GM12878 (cell line): Measurements from ENCODE around the gene SLC25A36.

ENCODE experiments used
- EZH2 ChIP-seq: IDR thresholded peaks from 2 replicates; pipeline ENCODE4 v1.6.1; 2012; ENCODE audit warnings: low read depth, mild to moderate bottlenecking, control low read depth, inconsistent platforms, low read length, borderline replicate concordance; ENCODE audit not compliant: control insufficient read depth
- POLR2A ChIP-seq: IDR thresholded peaks from 2 replicates; pipeline ENCODE4 v1.6.1; 2011; ENCODE audit warnings: low read depth, mild to moderate bottlenecking, low read length
- POLR2AphosphoS5 ChIP-seq: IDR thresholded peaks from 2 replicates; pipeline ENCODE4 v1.6.1; 2011; ENCODE audit warnings: mild to moderate bottlenecking, low read length, inconsistent platforms
- POU2F2 ChIP-seq: IDR thresholded peaks from 3 replicates; pipeline ENCODE4 v1.6.1; 2011; ENCODE audit warnings: low read depth, mild to moderate bottlenecking, low read length, borderline replicate concordance
- YY1 ChIP-seq: IDR thresholded peaks from 2 replicates; pipeline ENCODE4 v1.6.1; 2011; ENCODE audit warnings: low read depth, mild to moderate bottlenecking, low read length
- ZNF384 ChIP-seq: IDR thresholded peaks from 2 replicates; pipeline ENCODE4 v1.6.1; 2012; ENCODE audit warnings: low read depth, mild to moderate bottlenecking, low read length, improper control_type of control experiment, borderline replicate concordance
- TF ChIP-seq, protein P1 (sequence below), 3 experiments: IDR thresholded peaks in 2 of 3; conservative IDR thresholded peaks in 1 of 3; 2 replicates each; pipeline ENCODE4 v1.5.1; 2011; ENCODE audit warnings: low read depth in 3 of 3, low read length in 3 of 3, mild to moderate bottlenecking in 3 of 3, control low read depth in 2 of 3, moderate library complexity in 2 of 3, inconsistent platforms in 1 of 3, mixed read lengths in 1 of 3; ENCODE audit not compliant: control insufficient read depth in 2 of 3, insufficient read depth in 1 of 3; ENCODE audit errors: extremely low read depth in 1 of 3
- TF ChIP-seq, protein P2 (sequence below): fragments of 450-650 bp; IDR thresholded peaks from 2 replicates; pipeline ENCODE4 v1.6.1; 2017; ENCODE audit warnings: mild to moderate bottlenecking, low read depth, inconsistent platforms; ENCODE audit not compliant: poor library complexity, severe bottlenecking
- TF ChIP-seq, protein P3 (sequence below): IDR thresholded peaks from 2 replicates; pipeline ENCODE4 v1.6.1; 2011; ENCODE audit warnings: low read depth, mild to moderate bottlenecking, low read length, moderate library complexity, borderline replicate concordance; ENCODE audit errors: extremely low read depth

DNA sequence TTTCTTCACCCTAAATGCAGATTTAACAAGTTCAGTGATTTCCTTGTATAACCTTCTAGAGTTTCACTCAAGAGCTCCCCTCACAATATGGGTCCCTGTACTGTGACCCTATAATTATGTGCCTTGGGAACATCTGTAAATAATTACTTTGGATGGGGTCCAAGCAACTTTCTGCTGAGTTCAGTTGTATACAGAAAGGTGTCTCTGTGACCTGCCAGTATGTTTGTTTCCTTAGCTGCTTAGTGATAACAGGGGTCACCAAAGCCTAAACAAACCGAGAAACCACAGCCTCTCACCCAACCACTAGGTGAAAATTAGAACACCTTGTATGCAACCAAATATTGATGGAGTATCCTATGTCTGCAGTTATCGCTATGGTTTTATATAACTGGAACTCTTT lies 29.8 kb upstream of the SLC25A36 start:
- TF ChIP-seq EZH2, result no peak
- no peak for TF ChIP-seq YY1
- TF ChIP-seq ZNF384, result no peak
- TF ChIP-seq, protein P1, sequence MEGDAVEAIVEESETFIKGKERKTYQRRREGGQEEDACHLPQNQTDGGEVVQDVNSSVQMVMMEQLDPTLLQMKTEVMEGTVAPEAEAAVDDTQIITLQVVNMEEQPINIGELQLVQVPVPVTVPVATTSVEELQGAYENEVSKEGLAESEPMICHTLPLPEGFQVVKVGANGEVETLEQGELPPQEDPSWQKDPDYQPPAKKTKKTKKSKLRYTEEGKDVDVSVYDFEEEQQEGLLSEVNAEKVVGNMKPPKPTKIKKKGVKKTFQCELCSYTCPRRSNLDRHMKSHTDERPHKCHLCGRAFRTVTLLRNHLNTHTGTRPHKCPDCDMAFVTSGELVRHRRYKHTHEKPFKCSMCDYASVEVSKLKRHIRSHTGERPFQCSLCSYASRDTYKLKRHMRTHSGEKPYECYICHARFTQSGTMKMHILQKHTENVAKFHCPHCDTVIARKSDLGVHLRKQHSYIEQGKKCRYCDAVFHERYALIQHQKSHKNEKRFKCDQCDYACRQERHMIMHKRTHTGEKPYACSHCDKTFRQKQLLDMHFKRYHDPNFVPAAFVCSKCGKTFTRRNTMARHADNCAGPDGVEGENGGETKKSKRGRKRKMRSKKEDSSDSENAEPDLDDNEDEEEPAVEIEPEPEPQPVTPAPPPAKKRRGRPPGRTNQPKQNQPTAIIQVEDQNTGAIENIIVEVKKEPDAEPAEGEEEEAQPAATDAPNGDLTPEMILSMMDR (IDR thresholded peaks at IDR 0.05 in 2 of 3, conservative IDR thresholded peaks at IDR 0.05 in 1 of 3; ENCODE audit: control insufficient read depth in 2 of 3, extremely low read depth in 1 of 3, insufficient read depth in 1 of 3, low read depth in 3 of 3, low read length in 3 of 3), result no peak
- TF ChIP-seq, protein P2, sequence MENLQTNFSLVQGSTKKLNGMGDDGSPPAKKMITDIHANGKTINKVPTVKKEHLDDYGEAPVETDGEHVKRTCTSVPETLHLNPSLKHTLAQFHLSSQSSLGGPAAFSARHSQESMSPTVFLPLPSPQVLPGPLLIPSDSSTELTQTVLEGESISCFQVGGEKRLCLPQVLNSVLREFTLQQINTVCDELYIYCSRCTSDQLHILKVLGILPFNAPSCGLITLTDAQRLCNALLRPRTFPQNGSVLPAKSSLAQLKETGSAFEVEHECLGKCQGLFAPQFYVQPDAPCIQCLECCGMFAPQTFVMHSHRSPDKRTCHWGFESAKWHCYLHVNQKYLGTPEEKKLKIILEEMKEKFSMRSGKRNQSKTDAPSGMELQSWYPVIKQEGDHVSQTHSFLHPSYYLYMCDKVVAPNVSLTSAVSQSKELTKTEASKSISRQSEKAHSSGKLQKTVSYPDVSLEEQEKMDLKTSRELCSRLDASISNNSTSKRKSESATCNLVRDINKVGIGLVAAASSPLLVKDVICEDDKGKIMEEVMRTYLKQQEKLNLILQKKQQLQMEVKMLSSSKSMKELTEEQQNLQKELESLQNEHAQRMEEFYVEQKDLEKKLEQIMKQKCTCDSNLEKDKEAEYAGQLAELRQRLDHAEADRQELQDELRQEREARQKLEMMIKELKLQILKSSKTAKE, result no peak
- TF ChIP-seq POU2F2, result no peak
- TF ChIP-seq, protein P3, sequence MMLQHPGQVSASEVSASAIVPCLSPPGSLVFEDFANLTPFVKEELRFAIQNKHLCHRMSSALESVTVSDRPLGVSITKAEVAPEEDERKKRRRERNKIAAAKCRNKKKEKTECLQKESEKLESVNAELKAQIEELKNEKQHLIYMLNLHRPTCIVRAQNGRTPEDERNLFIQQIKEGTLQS, result no peak
- no peak for TF ChIP-seq POLR2A
- no peak for TF ChIP-seq POLR2AphosphoS5
